ENCODE data around the gene CFL2. TPM values are rescaled to one million over a fixed set of nuclear protein-coding genes. Genes with fewer than 3 reads are reported as not detected.
"Not testable (repeated sequence)": the region's sequence is repeated elsewhere in the genome, so short reads cannot be mapped to it uniquely, and the experiment has no call there.

CFL2 gene
- total RNA-seq, 1 experiment from 2014 or later: 68.3 TPM

DNA sequence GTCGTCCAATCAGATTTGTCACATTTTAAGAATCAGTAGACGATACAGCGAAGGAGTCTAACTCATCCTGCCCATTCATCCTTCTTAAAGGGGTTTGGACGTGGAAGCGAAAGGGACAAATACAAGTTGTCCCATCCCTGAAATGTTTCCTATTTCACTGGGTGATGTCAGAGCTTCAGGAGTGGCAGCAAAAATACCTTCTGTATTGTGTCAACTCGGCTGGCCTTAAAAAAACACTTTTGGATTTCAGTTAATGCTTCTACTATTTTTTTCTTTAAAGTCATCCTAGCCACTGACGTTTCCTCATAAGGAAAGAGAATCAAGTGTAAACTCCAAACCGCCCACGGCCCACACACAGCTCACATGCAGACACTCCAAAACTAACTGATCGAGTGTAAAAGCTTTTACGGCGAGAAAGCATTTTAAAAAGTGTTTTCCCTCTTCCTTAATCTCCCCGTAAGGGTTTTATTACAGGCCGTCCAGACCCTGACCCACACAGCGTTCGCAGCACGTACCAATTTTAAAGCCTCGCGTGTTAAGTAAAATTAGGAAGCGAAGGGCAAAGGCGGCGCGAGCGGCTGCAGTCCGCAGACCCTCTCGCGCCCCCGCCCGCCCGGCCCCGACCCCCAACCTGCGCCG, 593 bp downstream of the CFL2 start:
- peak; percentile 54 for DNase-seq (ENCODE audit: low read depth)
- in situ Hi-C loops (cut with HindIII; ENCODE audit: low pct_unique_long_range_greater_than_20kb, low sequenced_read_pairs): no loop called here

DNA sequence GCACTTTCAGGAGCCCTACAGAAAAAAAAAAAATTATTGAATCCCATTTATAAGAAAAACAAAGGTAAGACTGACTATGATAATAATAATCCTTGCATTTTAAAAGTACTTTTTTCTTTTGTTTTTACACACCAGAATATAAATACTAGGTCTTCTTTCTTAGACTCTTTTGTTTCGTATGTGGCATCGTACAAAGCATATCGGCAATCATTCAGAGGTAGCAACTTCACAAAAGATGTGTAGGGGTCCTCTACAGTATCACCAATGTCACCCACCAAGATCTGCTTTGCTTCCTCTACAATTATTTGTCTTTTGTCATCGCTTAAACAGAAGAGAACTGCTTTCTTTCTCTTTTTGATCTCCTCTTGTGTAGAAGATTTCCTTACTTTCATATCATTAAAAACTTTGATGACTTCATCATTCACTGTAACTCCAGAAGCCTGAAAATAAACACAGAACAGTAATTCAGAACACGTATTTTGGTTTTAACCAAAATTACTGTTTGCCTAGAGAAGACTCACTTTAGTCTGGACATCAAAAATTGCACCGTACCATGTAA, 1.2 kb downstream of the CFL2 start:
- no peak for DNase-seq (ENCODE audit: low read depth)
- in situ Hi-C loops (cut with HindIII; ENCODE audit: low pct_unique_long_range_greater_than_20kb, low sequenced_read_pairs): no loop called here

DNA sequence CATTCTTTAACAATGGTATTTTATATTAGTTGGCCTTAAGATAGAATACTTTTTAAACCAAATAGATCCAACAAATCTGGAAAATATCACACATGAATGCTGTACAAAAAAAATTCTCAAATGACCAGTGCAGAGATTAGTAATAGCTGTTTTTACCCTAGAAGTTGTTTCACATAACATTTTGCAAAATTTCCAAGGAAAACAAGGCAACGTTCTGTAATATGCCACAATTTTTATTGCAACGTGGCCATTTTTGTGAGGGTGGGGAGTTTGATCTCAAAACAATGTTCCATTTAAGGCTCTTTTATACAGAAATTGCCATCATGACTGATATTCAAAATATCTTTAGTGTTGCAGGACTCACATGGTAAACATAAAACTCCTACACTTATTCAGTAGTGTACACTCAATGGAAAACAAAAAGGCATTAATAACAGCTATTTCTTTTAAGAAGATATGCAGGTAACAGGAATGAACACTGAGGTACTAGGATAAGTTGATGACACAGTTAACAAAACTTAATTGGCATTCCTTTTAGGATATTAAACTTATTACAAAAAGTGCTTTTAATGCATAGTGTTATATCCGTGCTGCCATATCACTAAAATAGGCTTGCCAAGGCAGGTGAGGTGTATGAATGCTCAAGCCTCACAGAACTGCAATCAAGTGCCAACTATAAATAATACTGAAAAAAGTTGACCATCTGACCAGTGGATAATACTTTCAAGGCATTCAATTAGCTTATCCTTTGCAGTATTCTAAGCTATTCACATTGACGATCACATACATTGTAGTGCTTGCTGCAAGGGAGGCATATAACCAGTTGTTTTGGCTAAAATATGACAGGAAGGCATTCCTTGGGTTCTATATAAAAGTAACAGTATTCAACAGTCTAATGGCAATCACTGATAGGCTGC, 2.3 kb downstream of the CFL2 start:
- in situ Hi-C loops (cut with HindIII; ENCODE audit: low pct_unique_long_range_greater_than_20kb, low sequenced_read_pairs): no loop called here
- DNase-seq (ENCODE audit: low read depth): no peak

DNA sequence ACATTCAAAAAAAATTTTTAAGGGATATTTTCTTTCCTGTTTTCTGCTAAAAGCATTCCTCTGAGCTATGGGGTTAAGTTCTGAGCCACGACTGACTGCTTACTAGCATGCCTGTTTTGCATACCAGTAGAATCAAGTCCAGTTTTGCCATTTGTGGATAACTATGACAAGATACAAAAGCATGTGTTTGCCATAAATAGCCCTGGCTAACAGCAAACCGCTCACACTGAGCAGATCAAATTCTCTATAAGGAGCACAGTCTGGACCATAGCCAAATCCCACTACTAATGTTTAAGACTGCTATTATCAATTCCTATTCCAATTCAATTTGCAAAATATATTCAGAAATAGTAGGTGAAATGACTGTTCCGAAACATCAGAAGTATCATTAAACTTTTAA, 3.2 kb downstream of the CFL2 start:
- in situ Hi-C loops (cut with HindIII; ENCODE audit: low pct_unique_long_range_greater_than_20kb, low sequenced_read_pairs): no loop called here
- DNase-seq (ENCODE audit: low read depth): no peak

- in situ Hi-C loops (cut with HindIII; ENCODE audit: low pct_unique_long_range_greater_than_20kb, low sequenced_read_pairs): no loop called here
- DNase-seq (ENCODE audit: low read depth): no peak
Measured at GRCh38 chr14:34710744-34711143, 3.6 kb downstream of the CFL2 start.

- in situ Hi-C loops (cut with HindIII; ENCODE audit: low pct_unique_long_range_greater_than_20kb, low sequenced_read_pairs): no loop called here
- DNase-seq (ENCODE audit: low read depth): no peak
Measured at GRCh38 chr14:34710006-34710405, 4.4 kb downstream of the CFL2 start.

DNA sequence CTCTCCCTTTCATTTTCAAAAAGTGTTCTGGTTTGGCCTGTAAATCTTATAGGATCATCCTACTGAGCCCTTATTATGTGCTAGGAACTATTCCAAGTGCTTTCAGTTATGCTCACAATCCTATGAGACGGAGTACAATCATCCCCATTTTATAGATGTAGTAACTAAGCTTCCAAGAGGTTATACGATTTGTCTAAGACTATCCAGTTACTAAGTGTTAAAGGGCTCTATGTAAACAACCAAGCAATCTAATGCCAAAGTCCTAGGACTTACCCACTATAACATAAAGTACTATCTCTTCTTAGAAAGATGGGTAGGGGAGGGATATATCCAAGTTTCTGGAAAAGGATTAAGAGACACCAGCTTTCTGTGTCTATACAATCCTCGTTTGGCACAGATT, 6.7 kb downstream of the CFL2 start:
- DNase-seq (ENCODE audit: low read depth): no peak
- in situ Hi-C loops (cut with HindIII; ENCODE audit: low pct_unique_long_range_greater_than_20kb, low sequenced_read_pairs): no loop called here

GRCh38 chr14:34701808-34702207, 12.6 kb downstream of the CFL2 start:
- in situ Hi-C loops (cut with HindIII; ENCODE audit: low pct_unique_long_range_greater_than_20kb, low sequenced_read_pairs): no loop called here
- DNase-seq (ENCODE audit: low read depth): no peak

- in situ Hi-C loops (cut with HindIII; ENCODE audit: low pct_unique_long_range_greater_than_20kb, low sequenced_read_pairs): no loop called here
- DNase-seq (ENCODE audit: low read depth): no peak
Measured at GRCh38 chr14:34700622-34701130, 13.7 kb downstream of the CFL2 start.

GRCh38 chr14:34699873-34700621, 14.3 kb downstream of the CFL2 start:
- peak; percentile 70 for DNase-seq (ENCODE audit: low read depth)
- in situ Hi-C loops (cut with HindIII; ENCODE audit: low pct_unique_long_range_greater_than_20kb, low sequenced_read_pairs): no loop called here

GRCh38 chr14:34694216-34694615, 20.2 kb downstream of the CFL2 start:
- DNase-seq (ENCODE audit: low read depth); in situ Hi-C loops (cut with HindIII; ENCODE audit: low pct_unique_long_range_greater_than_20kb, low sequenced_read_pairs): not testable (repeated sequence)

- in situ Hi-C loops (cut with HindIII; ENCODE audit: low pct_unique_long_range_greater_than_20kb, low sequenced_read_pairs): no loop called here
- peak; percentile 57 for DNase-seq (ENCODE audit: low read depth)
Measured at GRCh38 chr14:34693228-34693939, 21.0 kb downstream of the CFL2 start.

GRCh38 chr14:34692898-34693227, 21.5 kb downstream of the CFL2 start:
- in situ Hi-C loops (cut with HindIII; ENCODE audit: low pct_unique_long_range_greater_than_20kb, low sequenced_read_pairs): no loop called here
- DNase-seq (ENCODE audit: low read depth): no peak

GRCh38 chr14:34692348-34692747, 22.0 kb downstream of the CFL2 start:
- no peak for DNase-seq (ENCODE audit: low read depth)
- in situ Hi-C loops (cut with HindIII; ENCODE audit: low pct_unique_long_range_greater_than_20kb, low sequenced_read_pairs): no loop called here

- no peak for DNase-seq (ENCODE audit: low read depth)
- in situ Hi-C loops (cut with HindIII; ENCODE audit: low pct_unique_long_range_greater_than_20kb, low sequenced_read_pairs): no loop called here
Measured at GRCh38 chr14:34691206-34691605, 23.2 kb downstream of the CFL2 start.

- DNase-seq (ENCODE audit: low read depth): no peak
- in situ Hi-C loops (cut with HindIII; ENCODE audit: low pct_unique_long_range_greater_than_20kb, low sequenced_read_pairs): no loop called here
Measured at GRCh38 chr14:34688470-34689206, 25.8 kb downstream of the CFL2 start.

DNA sequence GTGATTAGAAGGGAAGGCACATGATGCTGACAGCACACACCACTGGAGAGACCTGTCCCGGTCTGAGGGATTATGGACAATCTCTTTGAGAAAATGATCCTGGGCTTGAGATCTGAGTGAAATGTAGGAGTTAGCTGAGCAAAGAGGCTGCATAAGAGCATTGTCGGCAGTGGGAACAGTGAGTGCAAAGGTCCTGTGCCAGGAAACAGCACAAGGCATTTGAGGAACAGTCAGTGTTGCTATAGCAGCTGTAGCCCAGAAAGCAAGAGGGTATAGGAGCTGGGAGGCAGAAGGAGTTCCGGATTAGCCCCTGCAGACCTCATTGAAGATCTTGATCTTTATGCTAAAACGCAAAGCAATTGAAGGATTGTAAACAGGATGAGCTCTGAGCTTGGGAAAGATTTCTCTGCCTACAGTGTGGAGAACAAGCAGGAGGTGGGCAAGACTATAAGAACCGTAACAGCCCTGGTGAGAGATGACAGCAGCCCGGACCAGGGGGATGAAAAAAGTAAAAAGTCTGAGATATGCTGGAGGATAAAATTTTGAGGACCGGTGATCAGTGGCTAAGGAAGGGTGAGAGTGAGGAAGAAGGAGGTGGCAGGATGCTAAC, 28.5 kb downstream of the CFL2 start:
- no peak for DNase-seq (ENCODE audit: low read depth)
- in situ Hi-C loops (cut with HindIII; ENCODE audit: low pct_unique_long_range_greater_than_20kb, low sequenced_read_pairs): no loop called here
